Erythroblast (primary cell): ENCODE data around the gene MSI2.

Experiments used
- GATA1 ChIP-seq: IDR thresholded peaks from 2 replicates; pipeline ENCODE4 v1.6.1; 2011; ENCODE audit warnings: low read depth, mild to moderate bottlenecking, control low read depth, low read length, moderate library complexity
- POLR2A ChIP-seq: IDR thresholded peaks from 2 replicates; pipeline ENCODE4 v1.6.1; 2011; ENCODE audit warnings: mild to moderate bottlenecking, low read length

- TF ChIP-seq POLR2A: no peak
- TF ChIP-seq GATA1: no peak
These were observed 186.1 kb downstream of the MSI2 start for GRCh38 chr17:57442401-57442823.
